GM19395 (cell line): Measurements from ENCODE around the gene ARMC7.
"Not testable (repeated sequence)": the region's sequence is repeated elsewhere in the genome, so short reads cannot be mapped to it uniquely, and the experiment has no call there.

Experiments used
- ATAC-seq: cut with Tn5 transposase; IDR thresholded peaks from one replicate; pipeline ENCODE4 v1.9.1; 2021; ENCODE audit warnings: mild to moderate bottlenecking, moderate library complexity; ENCODE audit not compliant: unreplicated experiment

The ARMC7 gene

DNA sequence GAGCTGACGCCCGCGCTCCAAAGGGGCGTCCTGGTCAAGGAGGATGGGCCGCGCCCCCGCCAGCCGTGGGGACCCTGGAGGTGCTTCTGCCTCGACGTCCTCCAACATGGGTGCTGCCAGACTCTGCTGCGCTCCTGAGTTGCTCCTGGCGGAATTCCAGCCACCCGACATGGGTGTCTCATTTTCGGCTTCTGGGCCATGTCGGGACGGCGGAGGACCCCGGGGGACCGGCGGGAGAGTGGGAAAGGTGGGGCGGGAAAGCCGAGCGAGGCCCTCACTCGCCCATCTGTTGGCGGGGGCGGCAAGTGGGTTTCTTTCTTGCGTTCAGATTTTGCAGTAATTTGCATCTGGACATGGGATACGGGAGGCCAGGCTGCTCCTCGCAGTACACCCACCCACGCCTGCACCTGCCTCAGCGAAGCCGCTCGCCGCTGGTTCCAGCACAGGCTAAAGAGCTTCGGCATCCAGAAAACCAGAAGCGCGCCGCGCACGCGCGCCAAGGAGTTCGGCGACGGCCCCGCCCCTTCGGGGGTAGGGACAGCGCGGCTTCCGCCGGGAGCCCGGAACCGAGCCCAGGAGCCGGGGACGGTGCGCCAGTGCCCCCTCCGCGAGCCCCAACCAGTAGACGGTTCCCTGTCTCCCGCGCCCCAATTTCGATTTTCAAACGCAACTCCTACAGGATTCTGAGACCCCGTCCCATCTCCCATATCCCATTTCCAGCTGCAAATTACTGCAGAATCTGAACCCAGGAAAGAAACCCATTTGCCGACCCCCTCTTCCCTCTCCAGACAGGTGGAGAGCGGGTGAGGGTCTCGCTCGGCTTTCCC lies at the start of gene ARMC7:
Gene ARMC7 (plus strand): TSS at position 563 of the 827 bp plus-strand sequence. CDS start 320 bp downstream, outside the sequence.
- peak; percentile 65 for ATAC-seq

DNA sequence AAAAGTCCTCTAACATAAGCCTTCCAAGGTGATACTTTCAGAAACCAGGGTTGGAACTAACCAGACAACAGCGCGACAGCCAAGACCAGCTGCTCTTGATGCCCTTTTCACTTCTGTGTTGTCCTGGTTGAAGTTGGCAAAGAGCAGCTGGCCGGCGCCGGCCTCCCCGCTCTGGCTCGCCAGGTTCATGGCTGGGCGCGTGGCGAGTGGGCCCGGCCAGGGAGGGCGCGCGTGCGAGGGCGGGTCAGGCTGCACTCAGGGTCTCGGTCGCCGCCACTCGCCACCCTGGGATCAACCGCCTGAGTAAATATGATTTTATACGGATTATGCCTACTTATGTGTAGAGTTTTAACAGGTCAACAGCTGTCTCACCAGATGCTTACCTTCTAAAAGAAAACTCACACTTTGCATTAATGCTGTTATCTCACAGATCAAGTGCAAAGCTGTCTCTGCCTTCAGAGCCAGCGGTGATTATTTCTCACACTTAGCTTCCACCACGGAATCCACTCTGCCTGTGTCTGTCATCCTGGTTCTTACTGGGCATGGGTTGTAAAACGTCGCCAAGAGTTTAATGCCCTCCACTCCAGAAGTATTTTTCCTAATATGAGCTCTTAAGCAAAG lies 49.2 kb upstream of the ARMC7 start:
- no peak for ATAC-seq

DNA sequence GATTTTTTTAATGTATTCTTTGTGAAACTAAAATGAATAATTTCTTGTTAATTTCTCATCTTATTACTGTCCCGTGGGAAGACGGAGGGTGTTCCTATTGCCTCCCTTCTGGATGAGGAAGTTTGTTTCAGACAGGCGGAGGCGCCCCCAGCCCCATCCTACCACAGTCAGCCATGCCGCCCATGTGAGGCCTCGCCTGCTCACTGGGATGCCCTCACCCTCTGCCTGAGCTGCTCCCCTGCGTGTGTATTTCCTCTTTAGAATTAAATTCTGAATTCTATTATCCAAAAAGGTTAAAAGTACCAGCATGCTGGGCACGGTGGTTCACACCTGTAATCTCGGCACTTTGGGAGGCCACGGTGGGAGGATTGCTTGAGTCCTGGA lies 48.7 kb upstream of the ARMC7 start:
- ATAC-seq: no peak

DNA sequence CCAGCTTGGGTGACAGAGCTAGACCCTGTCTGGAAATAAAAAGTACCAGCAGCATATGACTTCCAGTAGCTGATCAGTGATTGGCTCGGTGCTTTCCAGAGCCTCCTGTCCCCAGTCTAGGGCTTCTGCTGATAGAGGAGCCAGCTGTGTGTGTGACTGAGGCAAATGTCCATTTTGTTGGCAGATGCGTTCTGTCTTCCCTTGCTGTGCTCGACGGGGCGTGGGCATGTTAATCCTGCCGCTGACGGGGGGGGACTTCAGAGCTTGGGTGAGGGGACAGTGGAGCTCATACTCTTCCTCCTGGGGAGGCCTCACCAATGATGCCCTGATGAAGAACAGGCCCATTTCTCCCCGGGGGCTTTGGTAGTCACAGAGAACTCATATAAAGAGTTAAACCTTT lies 48.2 kb upstream of the ARMC7 start:
- no peak for ATAC-seq

DNA sequence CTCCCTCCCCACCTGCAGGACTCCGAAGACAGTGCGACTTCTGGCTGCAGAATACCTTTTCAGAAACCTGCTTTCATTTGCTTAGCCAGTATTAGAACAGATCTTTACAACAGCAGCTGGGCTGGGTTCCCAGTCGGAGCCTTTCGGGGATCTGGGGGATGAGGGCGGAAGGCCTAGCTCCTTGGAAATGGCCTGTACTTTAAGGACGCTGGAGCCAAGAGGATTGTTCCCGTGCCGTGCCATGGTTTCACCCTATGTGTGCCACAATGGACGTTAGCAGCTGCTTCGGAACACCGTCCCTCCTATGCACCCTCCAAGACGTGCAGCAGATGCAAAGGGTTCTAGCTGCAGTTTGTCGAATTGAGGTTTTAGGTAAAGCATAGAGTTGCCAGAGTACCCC lies 46.6 kb upstream of the ARMC7 start:
- no peak for ATAC-seq

DNA sequence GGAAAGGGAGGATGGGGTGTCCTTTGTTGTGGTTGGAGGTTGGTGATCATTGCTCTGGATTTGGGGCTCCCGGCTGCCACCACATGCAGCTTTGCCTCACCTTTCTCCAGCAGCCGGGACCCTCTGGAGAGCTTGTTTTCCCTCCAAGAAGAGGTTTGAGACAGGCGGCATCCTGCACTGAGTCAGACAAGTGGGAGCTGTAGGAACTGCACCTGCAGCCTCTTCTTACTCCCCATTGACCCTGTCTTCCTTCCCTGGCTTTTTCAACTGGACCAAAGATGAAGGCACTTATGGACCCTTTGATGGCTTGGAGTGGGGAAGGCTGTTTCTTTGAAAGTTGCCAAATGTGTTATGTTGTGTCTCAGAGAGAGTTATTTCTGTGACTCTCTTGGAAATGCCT lies 46.1 kb upstream of the ARMC7 start:
- no peak for ATAC-seq

DNA sequence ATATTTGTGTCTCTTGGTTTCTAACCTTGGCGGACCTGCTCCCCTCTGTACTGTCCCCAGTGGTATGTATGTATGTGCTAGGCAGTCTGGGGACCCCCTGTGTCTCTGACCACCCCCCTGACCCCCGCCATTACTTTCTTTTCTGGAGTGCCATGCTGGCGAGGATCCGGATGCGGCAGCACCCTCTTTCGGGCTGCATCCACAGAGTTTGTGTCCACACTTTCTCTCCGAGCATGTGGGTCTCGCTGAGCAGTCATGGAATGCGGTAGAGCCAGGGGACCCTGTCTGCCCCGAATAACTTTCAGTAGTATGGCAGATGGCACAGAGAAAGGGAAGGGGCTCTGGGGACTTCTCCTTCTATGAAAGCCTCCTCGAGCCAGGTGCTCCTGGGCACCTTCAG lies 45.7 kb upstream of the ARMC7 start:
- no peak for ATAC-seq

DNA sequence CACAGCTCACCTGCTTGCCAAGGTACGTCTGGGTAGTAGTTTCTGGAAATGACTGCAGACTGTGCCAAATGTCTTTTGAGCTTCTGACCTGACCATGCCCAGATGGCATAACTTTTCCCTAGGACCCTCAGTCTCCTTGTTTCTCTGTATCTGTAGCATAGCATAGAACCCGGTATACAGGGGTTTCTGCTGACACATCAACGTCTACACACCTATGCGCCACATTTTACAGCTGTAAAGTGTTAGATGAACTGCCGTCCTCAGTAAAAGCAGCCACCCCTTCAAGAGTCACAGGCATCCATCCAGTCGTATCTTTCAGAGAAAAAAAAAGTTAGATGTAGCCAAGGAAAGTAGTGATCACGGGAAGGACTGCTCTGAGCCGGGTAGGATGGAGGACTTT lies 45.3 kb upstream of the ARMC7 start:
- no peak for ATAC-seq

DNA sequence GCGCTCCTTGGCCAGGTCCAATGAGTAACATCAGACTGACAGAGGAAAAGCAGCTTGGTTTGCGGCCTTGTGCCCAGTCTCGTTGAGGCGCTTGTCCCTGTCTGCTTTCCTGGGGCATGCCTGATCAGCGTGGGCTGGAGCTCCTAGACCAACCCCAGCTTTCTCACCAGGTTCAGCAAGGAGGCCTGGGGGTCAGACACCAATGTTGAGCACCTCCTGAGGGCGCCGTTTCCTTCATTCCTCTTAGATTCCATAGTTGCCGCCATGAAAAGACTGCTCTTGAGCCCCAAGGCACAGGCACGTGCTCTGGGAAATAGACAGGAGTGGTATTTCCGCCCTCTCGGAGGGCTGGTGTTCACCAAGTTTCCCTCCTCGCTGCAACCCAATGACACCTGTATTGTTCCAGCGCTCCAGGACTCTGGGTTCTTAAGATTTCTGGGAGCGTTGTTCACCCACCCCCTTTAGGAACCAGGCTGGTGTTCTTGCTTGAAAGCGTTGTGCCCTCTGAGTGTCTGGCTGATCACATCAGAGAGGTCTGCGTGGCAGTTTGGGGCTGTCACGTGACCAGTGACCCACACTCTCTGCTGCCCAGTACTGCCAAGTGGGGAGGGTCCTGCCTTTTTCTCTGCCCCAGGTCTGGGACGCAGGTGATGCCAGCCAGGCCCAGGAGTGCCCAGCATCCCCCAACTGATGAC lies 44.8 kb upstream of the ARMC7 start:
- no peak for ATAC-seq

DNA sequence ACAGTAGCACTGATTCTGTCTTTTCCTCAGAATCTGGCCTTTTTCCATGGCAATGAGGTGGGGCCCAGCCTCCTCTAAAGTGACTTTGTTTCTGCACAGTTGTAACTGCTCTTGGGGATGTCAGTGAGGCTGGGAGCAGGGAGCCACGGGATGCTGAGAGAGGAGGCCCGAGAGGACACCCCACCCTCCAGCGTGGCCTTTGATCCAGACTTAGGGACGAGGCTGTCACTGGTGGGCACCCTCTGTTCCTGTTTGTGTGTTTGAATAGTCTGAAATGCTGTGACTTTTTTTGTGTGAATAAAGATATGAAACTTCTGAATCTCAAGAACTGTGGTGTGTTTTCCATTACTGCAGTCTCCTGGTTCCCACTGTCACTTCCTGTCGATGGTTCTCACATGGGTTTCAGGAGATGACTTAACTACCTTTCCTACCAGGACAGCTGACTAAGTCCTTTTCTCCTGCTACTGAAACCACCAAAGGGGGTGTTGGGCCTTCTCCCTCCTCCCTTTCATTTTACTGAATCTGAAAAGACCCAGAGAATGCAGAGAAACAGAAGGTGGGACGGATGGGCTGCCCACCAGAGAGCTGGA lies 44.1 kb upstream of the ARMC7 start:
- no peak for ATAC-seq

DNA sequence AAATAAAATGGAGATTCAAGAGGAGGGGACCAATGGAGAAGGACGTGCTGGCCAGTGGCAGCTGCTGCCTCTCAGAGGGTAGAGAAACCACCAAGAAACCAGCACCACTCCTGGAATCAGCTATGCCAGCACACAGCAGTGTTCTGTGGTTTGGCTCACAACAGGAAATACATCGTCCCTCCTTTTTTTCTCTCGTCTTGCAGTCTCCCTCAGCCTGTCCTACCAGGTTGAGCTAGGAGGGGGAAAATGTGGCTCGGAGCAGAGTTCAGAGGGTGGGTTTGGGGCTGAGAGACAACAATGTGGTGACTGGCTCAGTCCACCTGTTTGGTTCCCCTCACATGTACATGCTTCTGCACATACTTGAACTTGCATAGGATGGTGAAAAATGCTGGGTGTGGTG lies 41.9 kb upstream of the ARMC7 start:
- no peak for ATAC-seq

DNA sequence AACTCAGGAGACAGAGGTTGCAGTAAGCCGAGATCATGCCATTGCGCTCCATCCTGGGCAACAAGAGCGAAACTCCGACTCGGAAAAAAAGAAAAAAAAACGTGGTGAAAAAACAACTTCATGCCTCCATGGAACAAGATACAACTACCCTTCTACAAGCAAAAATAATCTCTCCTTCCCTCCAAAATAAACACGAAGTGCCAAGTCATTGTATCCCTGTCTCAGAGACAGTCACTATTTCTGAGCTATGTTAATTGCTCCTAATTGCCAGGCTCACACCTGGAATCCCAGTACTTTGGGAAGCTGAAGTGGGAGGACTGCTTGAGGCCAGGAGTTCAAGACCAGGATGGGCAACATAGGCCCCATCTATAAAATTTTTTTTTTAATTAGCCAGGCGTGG lies 41.0 kb upstream of the ARMC7 start:
- ATAC-seq: no peak

DNA sequence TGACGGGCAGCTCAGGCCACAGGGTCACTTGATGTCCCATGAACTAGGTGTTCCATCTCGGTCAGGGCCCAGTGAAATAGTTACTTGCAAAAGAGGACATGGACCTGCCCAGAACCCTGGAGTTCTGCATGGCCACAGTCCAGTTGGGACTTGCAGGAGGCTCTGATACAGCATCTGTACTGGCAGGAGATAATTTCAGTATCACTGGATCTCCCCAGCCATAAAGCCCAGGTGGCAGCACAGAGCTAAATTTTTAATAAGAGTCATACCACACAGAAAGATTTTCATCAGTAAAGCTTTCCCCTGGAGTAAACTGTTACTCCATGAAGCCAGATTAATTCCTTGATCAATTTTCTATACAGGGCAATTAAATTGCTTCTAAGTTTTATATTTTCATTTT lies 40.0 kb upstream of the ARMC7 start:
- no peak for ATAC-seq

DNA sequence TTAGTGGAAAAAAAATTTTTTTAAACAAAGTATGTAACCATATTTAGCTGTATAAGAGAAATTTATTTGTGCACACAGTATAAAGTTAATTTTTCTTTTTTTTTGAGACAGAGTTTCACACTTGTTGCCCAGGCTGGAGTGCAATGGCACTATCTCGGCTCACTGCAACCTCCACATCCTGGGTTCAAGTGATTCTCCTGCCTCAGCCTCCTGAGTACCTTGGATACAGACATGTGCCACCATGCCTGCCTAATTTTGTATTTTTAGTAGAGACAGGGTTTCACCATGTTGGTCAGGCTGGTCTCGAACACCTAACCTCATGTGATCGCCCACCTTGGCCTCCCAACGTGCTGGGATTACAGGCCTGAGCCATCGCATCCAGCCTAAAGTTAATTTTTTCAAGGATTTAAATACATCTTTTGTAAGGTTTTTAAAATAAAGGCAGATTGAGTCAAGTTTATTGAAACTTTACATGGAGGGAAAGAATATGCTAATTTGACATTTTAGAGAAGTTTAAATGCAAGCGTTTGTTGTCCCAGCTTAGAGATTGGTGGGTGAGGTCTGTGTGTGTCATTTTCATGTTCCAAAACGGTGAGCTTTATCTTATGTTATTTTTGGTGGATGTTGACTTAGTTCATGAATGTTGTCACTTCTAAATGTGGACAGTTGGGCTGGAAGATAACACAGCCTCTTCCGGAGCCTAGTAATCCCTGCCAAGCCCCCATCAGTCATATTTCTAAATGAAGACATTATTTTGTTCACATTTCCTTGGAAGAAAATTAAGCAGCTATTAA lies 38.1 kb upstream of the ARMC7 start:
- not testable (repeated sequence) for ATAC-seq

DNA sequence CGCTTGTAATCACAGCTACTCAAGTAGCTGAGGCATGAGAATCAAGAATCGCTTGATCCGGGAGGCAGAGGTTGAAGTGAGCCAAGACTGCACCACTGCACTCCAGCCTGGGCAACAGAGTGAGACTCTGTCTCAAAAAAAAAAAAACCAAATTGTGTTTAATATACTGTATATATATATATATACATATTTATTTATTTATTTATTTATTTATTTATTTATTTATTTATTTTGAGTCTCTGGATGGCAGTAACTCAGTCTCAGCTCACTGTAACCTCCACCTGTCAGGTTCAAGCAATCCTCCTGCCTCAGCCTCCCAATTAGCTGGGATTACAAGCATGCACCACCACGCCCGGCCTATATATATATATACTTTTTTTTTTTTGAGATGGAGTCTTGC lies 36.9 kb upstream of the ARMC7 start:
- ATAC-seq: not testable (repeated sequence)

DNA sequence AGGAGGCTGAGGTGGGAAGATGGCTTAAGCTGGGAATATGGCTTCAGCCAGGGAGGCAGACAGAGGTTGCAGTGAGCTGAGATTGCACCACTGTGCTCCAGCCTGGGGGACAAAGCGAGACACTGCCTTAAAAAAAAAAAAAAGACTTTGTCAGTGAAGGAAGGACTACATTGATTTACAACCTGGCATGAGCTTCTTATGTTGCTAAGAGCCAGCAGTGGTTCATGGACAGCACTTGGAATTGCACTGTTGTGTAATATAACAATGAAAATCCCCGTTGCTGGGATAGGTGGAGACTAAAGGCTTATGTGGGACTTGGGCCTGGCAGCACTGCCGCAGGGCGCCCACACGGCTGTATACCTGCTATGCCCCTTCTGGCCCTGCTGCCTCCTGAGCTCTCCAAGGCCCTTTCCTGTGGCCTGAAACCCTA lies 36.1 kb upstream of the ARMC7 start:
- ATAC-seq: no peak

DNA sequence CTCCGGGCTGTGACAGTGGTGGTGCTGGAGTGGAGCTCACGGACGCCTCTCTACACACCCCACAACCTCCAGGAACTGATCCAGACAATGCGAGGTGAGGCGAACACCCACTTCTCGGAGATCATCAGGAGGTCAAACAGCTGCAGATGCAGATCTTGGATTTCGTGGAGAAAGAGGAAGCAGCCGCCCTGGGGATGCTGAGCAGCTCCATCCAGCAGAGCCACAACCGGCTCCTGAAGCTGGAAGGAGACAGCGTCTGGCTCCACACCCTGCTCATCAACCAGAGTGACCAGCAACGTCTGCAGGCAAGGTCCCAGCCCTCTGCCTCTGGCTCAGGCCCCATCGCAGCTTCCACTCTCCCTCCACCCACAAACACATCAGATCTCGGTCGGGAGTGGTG lies 35.2 kb upstream of the ARMC7 start:
- no peak for ATAC-seq

DNA sequence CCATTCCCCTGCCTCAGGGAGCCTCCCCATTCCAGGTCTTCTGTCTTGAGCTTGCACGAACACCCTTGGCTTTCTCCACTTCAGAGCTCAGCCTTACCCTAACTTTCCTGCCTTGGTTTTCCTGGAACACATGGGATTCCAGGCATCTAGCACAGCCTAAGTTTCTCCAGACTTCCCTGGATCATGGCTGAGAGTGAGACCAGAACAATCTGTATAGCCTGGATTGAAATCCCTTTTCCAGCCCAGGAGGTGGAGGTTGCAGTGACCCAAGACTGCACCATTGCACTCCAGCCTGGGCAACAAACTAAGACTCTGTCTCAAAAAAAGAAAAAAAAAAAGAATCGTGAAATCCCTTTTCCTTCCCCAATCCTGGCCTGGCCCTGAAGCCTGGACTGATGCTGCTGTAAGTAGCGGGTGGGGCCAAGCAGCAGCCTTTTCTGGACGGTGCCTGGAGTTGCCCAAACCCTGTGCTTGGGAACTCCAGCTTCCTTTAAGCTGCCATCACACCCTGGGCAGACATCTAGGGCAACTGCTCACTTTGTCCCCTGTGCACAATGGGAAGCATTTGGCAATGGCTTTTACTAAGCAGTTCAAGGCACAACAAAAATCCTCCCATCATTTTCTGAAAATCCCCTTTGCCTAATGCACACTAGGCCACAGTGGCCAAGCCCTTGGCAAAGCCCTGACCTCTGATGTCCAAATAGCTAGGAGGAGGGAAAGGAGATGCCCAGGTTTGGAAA lies 34.0 kb upstream of the ARMC7 start:
- no peak for ATAC-seq

DNA sequence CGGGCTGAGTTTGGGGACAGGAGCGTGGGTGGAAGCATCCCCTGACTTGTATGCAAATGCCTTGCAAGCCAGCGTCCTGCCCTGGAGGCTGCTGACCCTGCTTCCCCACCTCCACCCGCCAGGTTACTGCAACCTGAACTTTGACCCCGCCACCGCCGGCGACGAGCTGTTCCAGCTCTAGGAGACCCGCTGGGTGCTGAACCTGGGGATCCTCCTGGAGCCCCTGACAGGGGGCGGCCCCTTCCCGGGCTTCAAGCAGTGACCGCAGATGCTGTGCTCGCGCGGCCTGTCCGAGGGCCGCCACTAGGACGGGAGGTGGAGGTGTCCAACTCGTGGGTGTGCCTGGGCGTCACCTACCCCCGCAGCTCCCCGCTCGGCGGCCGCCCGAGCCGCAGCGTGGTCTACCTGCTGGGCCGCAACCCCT lies 32.7 kb upstream of the ARMC7 start:
- no peak for ATAC-seq
